ENCODE results near the gene CNTNAP2.

- TF ChIP-seq JUND (IDR thresholded peaks at IDR 0.05) (no peak), CTCF (IDR thresholded peaks at IDR 0.05; ENCODE audit: low read depth, low read length, missing input control) (no peak), REST (IDR thresholded peaks at IDR 0.05) (no peak), RAD21 (IDR thresholded peaks at IDR 0.05) (no peak), YY1 (IDR thresholded peaks at IDR 0.05) (no peak), MAX (IDR thresholded peaks at IDR 0.05) (no peak), SP1 (IDR thresholded peaks at IDR 0.05) (no peak)
Observed at GRCh38 chr7:146449625-146450024, 333.0 kb downstream of the CNTNAP2 start.
